ENCODE measurements around the gene FAM89B.
A peak's percentile ranks its signal among the peaks of the same experiment; 100 is the strongest.
"Not testable (repeated sequence)": the region's sequence is repeated elsewhere in the genome, so short reads cannot be mapped to it uniquely, and the experiment has no call there.

FAM89B gene

GRCh38 chr11:65562788-65563187 is 9.6 kb upstream of the FAM89B start:
- TF ChIP-seq CTCF (IDR thresholded peaks at IDR 0.05; ENCODE audit: low read depth, low read length, missing control alignments) = no peak
- H3K27me3 ChIP-seq (replicated peaks) = no peaks in the 10 kb centered on the region
- no peak overlapping the region for H3K27ac ChIP-seq
- DNase-seq = no peak
- in situ Hi-C loops (cut with HindIII; ENCODE audit: low pct_ligation_motif_present, low sequenced_read_pairs) = no loop called here
- no peak overlapping the region for H3K4me3 ChIP-seq (ENCODE audit: low read depth, low read length)
- H3K36me3 ChIP-seq (replicated peaks) = no peaks in the 10 kb centered on the region

DNA sequence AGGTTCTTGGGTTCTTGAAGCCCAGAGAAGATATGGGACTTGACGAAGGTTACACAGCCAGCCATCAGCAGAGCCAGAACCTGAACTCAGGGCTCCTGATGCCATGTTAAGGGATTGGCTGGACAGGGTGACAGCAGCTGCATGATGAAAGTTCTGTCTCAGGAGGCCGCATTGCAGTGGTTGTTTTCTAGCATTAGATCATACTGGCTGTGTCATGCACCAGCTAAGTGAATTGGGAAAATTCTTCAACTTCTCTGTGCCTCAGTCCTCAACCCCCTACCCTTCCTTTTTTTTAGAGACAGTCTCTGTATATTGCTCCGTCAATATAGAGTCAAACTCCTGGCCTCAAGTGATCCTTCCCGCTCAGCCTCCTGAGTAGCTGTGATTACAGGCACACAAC is 8.7 kb upstream of the FAM89B start:
- Histone ChIP-seq H3K27me3 (replicated peaks) (no peaks in the 10 kb centered on the region), H3K27ac (no peak overlapping the region), H3K36me3 (replicated peaks) (no peaks in the 10 kb centered on the region), H3K4me3 (ENCODE audit: low read depth, low read length) (no peak overlapping the region)
- no peak for TF ChIP-seq CTCF (IDR thresholded peaks at IDR 0.05; ENCODE audit: low read depth, low read length, missing control alignments)
- DNase-seq = no peak
- in situ Hi-C loops (cut with HindIII; ENCODE audit: low pct_ligation_motif_present, low sequenced_read_pairs) = no loop called here

DNA sequence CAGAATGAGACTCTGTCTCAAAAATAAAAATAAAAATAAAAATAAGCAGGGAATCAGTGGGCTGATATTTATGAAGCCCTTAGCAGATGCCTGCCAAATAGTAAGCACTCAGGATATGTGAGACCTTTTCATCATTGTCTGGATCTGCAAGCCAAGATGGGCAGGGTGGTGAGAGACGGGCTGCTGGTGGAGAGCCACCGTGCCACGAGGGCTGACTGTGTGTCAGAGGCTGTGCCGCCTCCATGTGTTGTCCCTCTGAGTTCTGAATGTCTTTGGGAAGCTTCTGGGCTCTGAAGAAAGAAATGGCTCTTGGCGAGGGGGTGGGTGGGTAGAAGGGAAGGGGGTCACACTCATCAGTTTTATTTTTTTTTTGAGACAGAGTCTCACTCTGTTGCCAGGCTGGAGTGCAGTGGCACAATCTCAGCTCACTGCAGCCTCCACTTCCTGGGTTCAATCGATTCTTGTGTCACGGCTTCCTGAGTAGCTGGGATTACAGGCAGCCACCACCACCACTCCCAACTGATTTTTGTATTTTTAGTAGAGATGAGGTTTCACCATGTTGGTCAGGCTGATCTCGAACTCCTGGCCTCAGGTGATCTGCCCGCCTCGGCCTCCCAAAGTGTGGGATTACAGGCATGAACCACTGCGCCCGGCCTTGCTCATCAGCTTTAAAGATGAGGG is 7.3 kb upstream of the FAM89B start:
- H3K27ac ChIP-seq; DNase-seq; H3K27me3 ChIP-seq (replicated peaks); in situ Hi-C loops (cut with HindIII; ENCODE audit: low pct_ligation_motif_present, low sequenced_read_pairs); H3K36me3 ChIP-seq (replicated peaks); H3K4me3 ChIP-seq (ENCODE audit: low read depth, low read length): not testable (repeated sequence)

- Histone ChIP-seq H3K27ac (peak overlapping the region; percentile 52), H3K36me3 (replicated peaks) (no peaks in the 10 kb centered on the region), H3K27me3 (replicated peaks) (no peaks in the 10 kb centered on the region), H3K4me3 (ENCODE audit: low read depth, low read length) (no peak overlapping the region)
- DNase-seq = no peak
- in situ Hi-C loops (cut with HindIII; ENCODE audit: low pct_ligation_motif_present, low sequenced_read_pairs) = no loop called here
- TF ChIP-seq CTCF (IDR thresholded peaks at IDR 0.05; ENCODE audit: low read depth, low read length, missing control alignments) = no peak
Measured at GRCh38 chr11:65565624-65566453, 6.5 kb upstream of the FAM89B start.

- peaks cover 3% of the 10 kb centered on the region for H3K36me3 ChIP-seq (replicated peaks)
- no peak for TF ChIP-seq CTCF (IDR thresholded peaks at IDR 0.05; ENCODE audit: low read depth, low read length, missing control alignments)
- in situ Hi-C loops (cut with HindIII; ENCODE audit: low pct_ligation_motif_present, low sequenced_read_pairs) = no loop called here
- no peak for DNase-seq
- H3K4me3 ChIP-seq (ENCODE audit: low read depth, low read length) = peak overlapping the region; percentile 96
- peak overlapping the region; percentile 71 for H3K27ac ChIP-seq
- H3K27me3 ChIP-seq (replicated peaks) = no peaks in the 10 kb centered on the region
Measured at GRCh38 chr11:65569164-65569972, 3.0 kb upstream of the FAM89B start.

Measured in brain microvascular endothelial cell (primary cell).